Spleen (tissue), 11 donors: ENCODE results near the gene SDK2. TPM values are rescaled to one million over a fixed set of nuclear protein-coding genes. Genes with fewer than 3 reads are reported as not detected.

ENCODE experiments used
- DNase-seq: peaks from one replicate; pipeline ENCODE4 v3.0.0-alpha.2; 2020
- H3K27ac ChIP-seq, 8 donors: fragments of 200-600 bp; sonication (generic) in 7 of 8; 1 replicate in 4 of 8; 2 replicates in 4 of 8; pipeline versions ENCODE4 v1.5.0 to v1.8.0; 2016 to 2021; ENCODE audit warnings: inconsistent platforms in 4 of 8, mild to moderate bottlenecking in 4 of 8, moderate library complexity in 1 of 8
- H3K27me3 ChIP-seq, 7 donors: fragments of 200-600 bp; sonication (generic) in 6 of 7; replicated peaks in 1 of 7; 1 replicate in 4 of 7; 2 replicates in 3 of 7; pipeline versions ENCODE4 v1.5.0 to v1.8.0; 2016 to 2021; ENCODE audit warnings: inconsistent platforms in 3 of 7, mild to moderate bottlenecking in 1 of 7
- H3K36me3 ChIP-seq, 6 donors: fragments of 200-600 bp; sonication (generic) in 5 of 6; 1 replicate in 4 of 6; 2 replicates in 2 of 6; pipeline versions ENCODE4 v1.5.0 to v1.8.0; 2016 to 2021; ENCODE audit warnings: inconsistent platforms in 2 of 6
- H3K4me1 ChIP-seq, 6 donors: fragments of 200-600 bp; sonication (generic) in 5 of 6; 1 replicate in 3 of 6; 2 replicates in 3 of 6; pipeline versions ENCODE4 v1.5.0 to v1.8.0; 2016 to 2021; ENCODE audit warnings: inconsistent platforms in 3 of 6
- H3K4me3 ChIP-seq, 8 donors: fragments of 200-600 bp; sonication (generic) in 7 of 8; 1 replicate in 4 of 8; 2 replicates in 4 of 8; pipeline versions ENCODE4 v1.5.0 to v1.8.0; 2016 to 2021; ENCODE audit warnings: inconsistent platforms in 4 of 8, mild to moderate bottlenecking in 4 of 8, moderate library complexity in 2 of 8
- H3K9me3 ChIP-seq, 8 donors: fragments of 200-600 bp; sonication (generic) in 7 of 8; 1 replicate in 4 of 8; 2 replicates in 4 of 8; pipeline versions ENCODE4 v1.5.0 to v1.8.0; 2016 to 2021; ENCODE audit warnings: inconsistent platforms in 4 of 8
- CTCF ChIP-seq, 11 experiments: fragments of 200-600 bp in 7 of 11; fragments of 450-650 bp in 4 of 11; sonication (generic) in 4 of 11; IDR thresholded peaks in 8 of 11; conservative IDR thresholded peaks in 3 of 11; 1 replicate in 7 of 11; 2 replicates in 4 of 11; pipeline versions ENCODE4 v1.4.0 to v1.8.0; 2016 to 2021; ENCODE audit warnings: antibody characterized with exemption in 11 of 11, inconsistent platforms in 4 of 11, mild to moderate bottlenecking in 1 of 11
- POLR2A ChIP-seq, 3 donors: fragments of 450-650 bp; IDR thresholded peaks; one replicate each; pipeline ENCODE4 v1.5.1; 2017; ENCODE audit warnings: antibody characterized with exemption in 3 of 3, mild to moderate bottlenecking in 1 of 3
- POLR2AphosphoS5 ChIP-seq, 3 donors: sonication (generic); formaldehyde crosslinking; IDR thresholded peaks; one replicate each; pipeline ENCODE4 v1.5.1; 2017; ENCODE audit warnings: antibody characterized with exemption in 3 of 3
- WGBS, 5 donors: extraction: QIAGEN DNeasy Blood & Tissue Kit in 3 of 5; methylation state at CpG; one replicate each; pipeline versions ENCODE4 v1.1.5 to v1.1.7; 2013 to 2018; 5-methylcytosine and 5-hydroxymethylcytosine counted together
- intact Hi-C: fragments of 100-400 bp; cut with DNase I; formaldehyde crosslinking; loops from one replicate; pipeline ENCODE4 v1.15.0; 2023; ENCODE audit warnings: low total_unique reads
- polyA plus RNA-seq, 3 donors: library from polyadenylated mRNA; stranded (reverse); fragments of 200-250 nt; gene quantifications; one replicate each; pipeline ENCODE4 v1.2.1, GENCODE V29; 2013
- total RNA-seq, 7 donors: library from RNA; depleted of rRNA in 3 of 7; stranded (reverse); fragments of >200 nt in 3 of 7; fragmentation: NEBNext Ultra II Directional in 4 of 7; extraction: Animal tissue kit (Norgen Biotek cat#: 25700) in 4 of 7; gene quantifications; one replicate each; pipeline versions ENCODE4 v1.1.0 to v1.2.1, GENCODE V29; 2016 to 2021
- donor health status: healthy with polysubstance abuse.
- donor health status: DM: no; HTN: no; CAD: no; lungs with moderate emphysema.
- donor health status: DM: no; HTN: no; CAD: no.
- donor health status: Bipolar disorder and iron deficiency.
- donor health status: healthy.
- donor health status: DM: no; HTN: no; CAD: no.
- donor health status: DM: yes; HTN: yes; CAD: no.

Gene SDK2
- total and polyA plus RNA-seq, 10 donors, result 0.86 to 16.5 (median 9.7) TPM

- no peaks in the 10 kb centered on the region for H3K9me3 ChIP-seq
- H3K4me1 ChIP-seq, result peaks cover 23 to 79% (median 49%) of the 10 kb centered on the region in 6 donors
- peak overlapping the region in 4 of 8 donors; percentile 10 to 81 (median 50) for H3K27ac ChIP-seq
- DNase-seq, result no peak
- TF ChIP-seq CTCF (IDR thresholded peaks at IDR 0.05 in 8 of 11, conservative IDR thresholded peaks at IDR 0.05 in 3 of 11) (no peak), POLR2A (IDR thresholded peaks at IDR 0.05) (no peak), POLR2AphosphoS5 (IDR thresholded peaks at IDR 0.05) (peak in 1 of 3 donors; percentile 16)
- no peaks in the 10 kb centered on the region for H3K36me3 ChIP-seq
- H3K27me3 ChIP-seq, result no peaks in the 10 kb centered on the region
- H3K4me3 ChIP-seq, result no peak overlapping the region
- 69 to 83% (median 70%) methylated on average over 9 of the region's 9 CpGs for WGBS, 5 donors
- intact Hi-C loops, result no loop called here
These were observed 350.7 kb downstream of the SDK2 start for GRCh38 chr17:73293480-73293911.

- intact Hi-C loops, result no loop called here
- peaks cover 21 to 79% (median 48%) of the 10 kb centered on the region in 6 donors for H3K4me1 ChIP-seq
- WGBS, 5 donors, result 78 to 86% (median 81%) methylated on average over 11 of the region's 11 CpGs
- no peaks in the 10 kb centered on the region for H3K27me3 ChIP-seq
- no peaks in the 10 kb centered on the region for H3K9me3 ChIP-seq
- TF ChIP-seq POLR2A (IDR thresholded peaks at IDR 0.05) (no peak), CTCF (IDR thresholded peaks at IDR 0.05 in 8 of 11, conservative IDR thresholded peaks at IDR 0.05 in 3 of 11) (no peak), POLR2AphosphoS5 (IDR thresholded peaks at IDR 0.05) (no peak)
- no peak overlapping the region for H3K4me3 ChIP-seq
- peak overlapping the region in 4 of 8 donors; percentile 21 to 81 (median 74) for H3K27ac ChIP-seq
- DNase-seq, result no peak
- H3K36me3 ChIP-seq, result no peaks in the 10 kb centered on the region
These were observed 351.2 kb downstream of the SDK2 start for GRCh38 chr17:73293031-73293430.

GRCh38 chr17:73292031-73292531 lies 352.2 kb downstream of the SDK2 start:
- Histone ChIP-seq H3K27me3 (no peaks in the 10 kb centered on the region), H3K27ac (peak overlapping the region in 7 of 8 donors; percentile 59 to 81 (median 71)), H3K4me1 (peaks cover 19 to 80% (median 49%) of the 10 kb centered on the region in 6 donors), H3K36me3 (no peaks in the 10 kb centered on the region), H3K4me3 (peak overlapping the region in 1 of 8 donors; percentile 21), H3K9me3 (no peaks in the 10 kb centered on the region)
- DNase-seq, result no peak
- whole genome bisulfite sequencing, 5 donors, result 56 to 82% (median 79%) methylated on average over 9 to 12 of the region's 12 CpGs
- intact Hi-C loops, result no loop called here
- TF ChIP-seq POLR2A (IDR thresholded peaks at IDR 0.05), result no peak
- TF ChIP-seq POLR2AphosphoS5 (IDR thresholded peaks at IDR 0.05), result peak in 1 of 3 donors; percentile 41

DNA sequence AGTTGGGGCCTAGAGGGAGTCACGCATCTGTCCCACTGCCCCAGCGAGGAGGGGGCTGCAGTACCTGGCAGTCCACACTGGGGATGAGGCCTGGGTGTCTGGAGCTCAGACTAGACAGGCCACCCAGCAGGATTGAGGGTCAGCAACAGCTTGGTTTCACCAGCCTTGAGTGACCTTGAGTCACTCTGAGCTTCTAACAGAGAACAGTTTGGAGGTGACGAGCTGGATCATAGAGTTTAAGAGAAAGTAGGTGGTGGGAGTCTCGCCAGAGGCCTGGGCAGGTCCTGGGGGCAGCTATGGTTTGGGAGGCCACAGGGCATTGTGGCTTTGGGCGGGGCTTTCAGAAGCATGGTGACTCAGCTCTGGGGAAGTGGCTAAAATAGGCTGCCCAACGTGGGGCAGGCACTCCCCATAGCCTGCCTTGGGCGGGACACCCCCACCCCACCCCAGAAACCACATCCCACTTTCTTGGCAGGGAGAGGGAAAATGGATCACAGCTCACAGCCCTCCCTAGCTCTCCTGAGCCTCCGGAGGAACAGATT lies 352.9 kb downstream of the SDK2 start:
- Histone ChIP-seq H3K9me3 (no peaks in the 10 kb centered on the region), H3K27me3 (no peaks in the 10 kb centered on the region), H3K4me3 (peak overlapping the region in 1 of 8 donors; percentile 21), H3K4me1 (peaks cover 19 to 87% (median 51%) of the 10 kb centered on the region in 6 donors), H3K27ac (peak overlapping the region; percentile 42 to 81 (median 70)), H3K36me3 (peaks cover 0 to 2% (median 0%) of the 10 kb centered on the region in 6 donors)
- no peak for TF ChIP-seq CTCF (IDR thresholded peaks at IDR 0.05 in 8 of 11, conservative IDR thresholded peaks at IDR 0.05 in 3 of 11)
- no peak for TF ChIP-seq POLR2A (IDR thresholded peaks at IDR 0.05)
- TF ChIP-seq POLR2AphosphoS5 (IDR thresholded peaks at IDR 0.05), result peak in 2 of 3 donors; percentile 30 to 36
- intact Hi-C loops, result no loop called here
- 17 to 45% (median 27%) methylated on average over 5 to 8 of the region's 8 CpGs for WGBS, 5 donors
- DNase-seq, result peak; percentile 83
